Upper lobe of left lung (tissue), 6 donors: ENCODE data around the gene PEA15. TPM values are rescaled to one million over a fixed set of nuclear protein-coding genes. Genes with fewer than 3 reads are reported as not detected.

Source experiments
- ATAC-seq, 2 donors: fragments of 200-7000 bp; cut with Tn5 transposase; one replicate each; pipeline ENCODE4 v1.9.1; 2022; ENCODE audit warnings: mild to moderate bottlenecking in 2 of 2, moderate library complexity in 2 of 2; ENCODE audit not compliant: low FRiP score in 2 of 2
- DNase-seq, 2 donors: peaks; one replicate each; pipeline ENCODE4 v3.0.0-alpha.2; 2019 to 2020
- H3K27ac ChIP-seq, 4 donors: fragments of 200-600 bp; sonication (generic); one replicate each; pipeline ENCODE4 v1.5.1; 2016 to 2019
- H3K27me3 ChIP-seq, 4 donors: fragments of 200-600 bp; sonication (generic); one replicate each; pipeline ENCODE4 v1.5.1; 2017 to 2019
- H3K36me3 ChIP-seq, 4 donors: fragments of 200-600 bp; sonication (generic); one replicate each; pipeline ENCODE4 v1.5.1; 2016 to 2019
- H3K4me1 ChIP-seq, 4 donors: fragments of 200-600 bp; sonication (generic); one replicate each; pipeline ENCODE4 v1.5.1; 2018 to 2019
- H3K4me3 ChIP-seq, 4 donors: fragments of 200-600 bp; sonication (generic); one replicate each; pipeline ENCODE4 v1.5.1; 2017 to 2019; ENCODE audit warnings: mild to moderate bottlenecking in 2 of 4, moderate library complexity in 1 of 4
- H3K9me3 ChIP-seq, 4 donors: fragments of 200-600 bp; sonication (generic); one replicate each; pipeline ENCODE4 v1.5.1; 2018 to 2019
- CTCF ChIP-seq, 6 experiments: fragments of 450-650 bp in 4 of 6; fragments of 200-600 bp in 2 of 6; sonication (generic) in 2 of 6; IDR thresholded peaks; one replicate each; pipeline ENCODE4 v1.5.1; 2016 to 2019; ENCODE audit warnings: antibody characterized with exemption in 6 of 6
- EP300 ChIP-seq, 4 donors: sonication (generic); formaldehyde crosslinking; IDR thresholded peaks; one replicate each; pipeline ENCODE4 v1.5.1; 2017; ENCODE audit warnings: antibody characterized with exemption in 4 of 4, control low read depth in 2 of 4
- POLR2A ChIP-seq, 4 donors: fragments of 450-650 bp; IDR thresholded peaks; one replicate each; pipeline ENCODE4 v1.5.1; 2016 to 2017; ENCODE audit warnings: antibody characterized with exemption in 4 of 4, mild to moderate bottlenecking in 2 of 4
- POLR2AphosphoS5 ChIP-seq, 2 donors: sonication (generic); formaldehyde crosslinking; IDR thresholded peaks; one replicate each; pipeline ENCODE4 v1.5.1; 2017; ENCODE audit warnings: antibody characterized with exemption in 2 of 2
- WGBS, 2 donors: methylation state at CpG; one replicate each; pipeline ENCODE4 v1.1.5; 2017 to 2018; 5-methylcytosine and 5-hydroxymethylcytosine counted together
- total RNA-seq, 6 donors: library from RNA; depleted of rRNA in 4 of 6; stranded (reverse); fragments of >200 nt in 4 of 6; gene quantifications; one replicate each; pipeline versions ENCODE4 v1.1.0 to v1.2.1, GENCODE V29; 2016 to 2021
- donor health status: DM: no; HTN: no; CAD: no; lungs with moderate emphysema.
- donor health status: DM: no; HTN: yes; CAD: no; lungs with severe emphysema.

PEA15 gene
- total RNA-seq, 6 donors from 2014 or later = 30.4 to 174 (median 67.9) TPM

DNA sequence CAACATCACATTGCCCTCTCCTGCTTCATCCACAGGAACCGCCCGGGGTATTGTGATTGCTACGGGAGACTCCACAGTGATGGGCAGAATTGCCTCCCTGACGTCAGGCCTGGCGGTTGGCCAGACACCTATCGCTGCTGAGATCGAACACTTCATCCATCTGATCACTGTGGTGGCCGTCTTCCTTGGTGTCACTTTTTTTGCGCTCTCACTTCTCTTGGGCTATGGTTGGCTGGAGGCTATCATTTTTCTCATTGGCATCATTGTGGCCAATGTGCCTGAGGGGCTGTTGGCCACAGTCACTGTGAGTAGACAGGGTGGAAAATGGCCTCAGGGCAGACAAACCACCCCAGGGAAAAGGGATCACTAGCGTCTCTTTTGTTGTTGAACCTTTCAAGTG, 41.1 kb upstream of the PEA15 start:
- TF ChIP-seq CTCF (IDR thresholded peaks at IDR 0.05) (no peak), POLR2AphosphoS5 (IDR thresholded peaks at IDR 0.05) (no peak), POLR2A (IDR thresholded peaks at IDR 0.05) (no peak), EP300 (IDR thresholded peaks at IDR 0.05) (no peak)
- Histone ChIP-seq H3K4me3 (no peak overlapping the region), H3K27ac (no peak overlapping the region), H3K9me3 (no peaks in the 10 kb centered on the region), H3K4me1 (peaks cover 0 to 7% (median 3%) of the 10 kb centered on the region in 4 donors), H3K36me3 (no peaks in the 10 kb centered on the region), H3K27me3 (no peaks in the 10 kb centered on the region)
- DNase-seq (no peak), ATAC-seq (no peak)
- WGBS, 2 donors = 78 to 82% methylated on average over 10 of the region's 10 CpGs

- peak in 1 of 2 donors; percentile 29 for ATAC-seq
- Histone ChIP-seq H3K27ac (no peak overlapping the region), H3K9me3 (no peaks in the 10 kb centered on the region), H3K4me1 (peaks cover 0 to 6% (median 0%) of the 10 kb centered on the region in 4 donors), H3K4me3 (no peak overlapping the region), H3K36me3 (no peaks in the 10 kb centered on the region), H3K27me3 (no peaks in the 10 kb centered on the region)
- DNase-seq = peak in 1 of 2 donors; percentile 27
- TF ChIP-seq POLR2A (IDR thresholded peaks at IDR 0.05) (no peak), EP300 (IDR thresholded peaks at IDR 0.05) (no peak), CTCF (IDR thresholded peaks at IDR 0.05) (no peak), POLR2AphosphoS5 (IDR thresholded peaks at IDR 0.05) (no peak)
- 68 to 74% methylated on average over 12 of the region's 12 CpGs for WGBS, 2 donors
These were observed 38.9 kb upstream of the PEA15 start for GRCh38 chr1:160166166-160166868.

DNA sequence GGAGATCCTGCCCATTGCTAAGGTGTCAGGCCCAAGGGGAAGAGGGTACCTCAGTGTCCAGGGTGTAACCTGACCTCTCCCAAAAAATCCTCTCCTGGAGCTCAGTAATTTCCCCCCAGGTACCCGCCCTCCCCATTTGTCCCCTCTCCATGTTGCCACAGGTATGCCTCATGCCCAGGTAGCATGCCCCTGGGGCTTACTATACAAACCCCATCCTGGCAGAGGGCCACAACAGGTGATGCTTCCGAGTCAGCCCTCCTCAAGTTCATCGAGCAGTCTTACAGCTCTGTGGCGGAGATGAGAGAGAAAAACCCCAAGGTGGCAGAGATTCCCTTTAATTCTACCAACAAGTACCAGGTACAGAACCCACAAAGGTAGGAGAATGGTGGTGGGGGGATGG, 38.1 kb upstream of the PEA15 start:
- no peaks in the 10 kb centered on the region for H3K36me3 ChIP-seq
- H3K4me1 ChIP-seq = peaks cover 0 to 6% (median 0%) of the 10 kb centered on the region in 4 donors
- ATAC-seq (no peak), DNase-seq (no peak)
- TF ChIP-seq POLR2A (IDR thresholded peaks at IDR 0.05) (no peak), POLR2AphosphoS5 (IDR thresholded peaks at IDR 0.05) (no peak), CTCF (IDR thresholded peaks at IDR 0.05) (no peak), EP300 (IDR thresholded peaks at IDR 0.05) (no peak)
- H3K27me3 ChIP-seq = no peaks in the 10 kb centered on the region
- H3K27ac ChIP-seq = no peak overlapping the region
- no peaks in the 10 kb centered on the region for H3K9me3 ChIP-seq
- whole genome bisulfite sequencing, 2 donors = 83 to 85% methylated on average over 4 of the region's 4 CpGs
- no peak overlapping the region for H3K4me3 ChIP-seq

GRCh38 chr1:160167580-160167979, 37.6 kb upstream of the PEA15 start:
- ATAC-seq = no peak
- Histone ChIP-seq H3K4me1 (peaks cover 0 to under 1% (median 0%) of the 10 kb centered on the region in 4 donors), H3K27me3 (no peaks in the 10 kb centered on the region), H3K9me3 (no peaks in the 10 kb centered on the region), H3K27ac (no peak overlapping the region), H3K4me3 (no peak overlapping the region), H3K36me3 (no peaks in the 10 kb centered on the region)
- no peak for DNase-seq
- 92 to 93% methylated on average over 6 of the region's 6 CpGs for WGBS, 2 donors
- no peak for TF ChIP-seq CTCF (IDR thresholded peaks at IDR 0.05)
- no peak for TF ChIP-seq POLR2AphosphoS5 (IDR thresholded peaks at IDR 0.05)
- no peak for TF ChIP-seq POLR2A (IDR thresholded peaks at IDR 0.05)
- no peak for TF ChIP-seq EP300 (IDR thresholded peaks at IDR 0.05)

GRCh38 chr1:160168016-160168415, 37.2 kb upstream of the PEA15 start:
- 72% methylated on average over 5 of the region's 5 CpGs for WGBS, 2 donors
- DNase-seq (no peak), ATAC-seq (no peak)
- Histone ChIP-seq H3K9me3 (no peaks in the 10 kb centered on the region), H3K27ac (no peak overlapping the region), H3K4me3 (no peak overlapping the region), H3K27me3 (no peaks in the 10 kb centered on the region), H3K36me3 (no peaks in the 10 kb centered on the region), H3K4me1 (no peaks in the 10 kb centered on the region)
- no peak for TF ChIP-seq POLR2A (IDR thresholded peaks at IDR 0.05)
- TF ChIP-seq CTCF (IDR thresholded peaks at IDR 0.05) = no peak
